ENCODE data around the gene EIF4G3.

EIF4G3 gene

DNA sequence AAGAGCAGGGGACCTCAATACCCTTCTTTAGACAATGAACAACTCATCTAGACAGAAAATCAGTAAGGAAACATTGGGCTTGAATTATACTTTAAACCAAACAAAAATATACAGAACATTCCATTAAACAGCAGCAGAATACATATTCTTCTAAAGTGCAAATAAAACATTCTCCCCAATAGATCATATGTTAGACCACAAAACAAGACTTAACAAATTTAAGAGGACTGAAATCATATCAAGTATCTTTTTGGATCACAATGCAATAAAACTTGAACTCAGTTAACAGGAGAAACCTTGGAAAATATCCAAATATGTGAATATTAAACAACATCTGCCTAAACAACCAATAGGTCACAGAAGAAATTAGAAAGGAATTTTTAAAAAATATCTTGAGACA is 341.9 kb downstream of the EIF4G3 start:
- Histone ChIP-seq H3K9ac (ENCODE audit: low read length) (no peak overlapping the region), H3K4me3 (ENCODE audit: low read depth, low read length, poor library complexity, severe bottlenecking) (no peak overlapping the region), H4K20me1 (ENCODE audit: insufficient read depth, low read length) (no peaks in the 10 kb centered on the region), H3K9me2 (ENCODE audit: low read depth, low read length) (no peaks in the 10 kb centered on the region), H3F3A (ENCODE audit: insufficient read depth, low read length) (no peaks in the 10 kb centered on the region), H3K4me2 (ENCODE audit: low read length) (no peak overlapping the region), H3K27ac (ENCODE audit: low read depth, low read length, poor library complexity, severe bottlenecking) (no peak overlapping the region), H3K9me3 (ENCODE audit: low read length) (0 out of 2 replicates have a peak, but pooled peaks cover 4% of the 10 kb centered on the region), H3K79me2 (ENCODE audit: insufficient read depth, low read length) (no peaks in the 10 kb centered on the region), H2AFZ (ENCODE audit: low read length) (no peak overlapping the region), H3K27me3 (ENCODE audit: insufficient read depth, low read length) (no peaks in the 10 kb centered on the region), H3K36me3 (ENCODE audit: insufficient read depth, low read length) (peaks cover 20% of the 10 kb centered on the region), H3K4me1 (ENCODE audit: insufficient read depth, low read length, severe bottlenecking) (no peaks in the 10 kb centered on the region)
- TF ChIP-seq, protein P1, sequence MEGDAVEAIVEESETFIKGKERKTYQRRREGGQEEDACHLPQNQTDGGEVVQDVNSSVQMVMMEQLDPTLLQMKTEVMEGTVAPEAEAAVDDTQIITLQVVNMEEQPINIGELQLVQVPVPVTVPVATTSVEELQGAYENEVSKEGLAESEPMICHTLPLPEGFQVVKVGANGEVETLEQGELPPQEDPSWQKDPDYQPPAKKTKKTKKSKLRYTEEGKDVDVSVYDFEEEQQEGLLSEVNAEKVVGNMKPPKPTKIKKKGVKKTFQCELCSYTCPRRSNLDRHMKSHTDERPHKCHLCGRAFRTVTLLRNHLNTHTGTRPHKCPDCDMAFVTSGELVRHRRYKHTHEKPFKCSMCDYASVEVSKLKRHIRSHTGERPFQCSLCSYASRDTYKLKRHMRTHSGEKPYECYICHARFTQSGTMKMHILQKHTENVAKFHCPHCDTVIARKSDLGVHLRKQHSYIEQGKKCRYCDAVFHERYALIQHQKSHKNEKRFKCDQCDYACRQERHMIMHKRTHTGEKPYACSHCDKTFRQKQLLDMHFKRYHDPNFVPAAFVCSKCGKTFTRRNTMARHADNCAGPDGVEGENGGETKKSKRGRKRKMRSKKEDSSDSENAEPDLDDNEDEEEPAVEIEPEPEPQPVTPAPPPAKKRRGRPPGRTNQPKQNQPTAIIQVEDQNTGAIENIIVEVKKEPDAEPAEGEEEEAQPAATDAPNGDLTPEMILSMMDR (IDR thresholded peaks at IDR 0.05; ENCODE audit: low read length) = no peak
- TF ChIP-seq EZH2 (IDR thresholded peaks at IDR 0.05; ENCODE audit: borderline replicate concordance, low read length) = no peak

DNA sequence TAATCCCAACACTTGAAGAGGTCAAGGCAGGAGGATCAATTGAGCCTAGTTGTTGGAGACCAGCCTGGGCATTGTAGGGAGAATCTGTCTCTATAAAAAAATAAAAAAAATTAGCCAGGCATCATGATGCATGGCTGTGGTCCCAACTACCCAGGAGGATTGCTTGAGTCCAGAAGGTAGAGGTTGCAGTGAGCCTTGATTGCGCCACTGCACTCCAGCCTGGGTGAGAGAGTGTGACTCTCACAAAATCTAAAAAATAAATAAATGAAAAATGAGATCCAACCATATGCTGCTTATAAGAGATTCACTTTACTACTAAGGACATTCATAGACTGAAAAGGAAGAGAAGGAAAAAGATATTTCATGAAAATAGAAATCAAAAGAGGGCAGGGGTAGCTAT is 342.5 kb downstream of the EIF4G3 start:
- H3K9me2 ChIP-seq (ENCODE audit: low read depth, low read length) = no peaks in the 10 kb centered on the region
- H3K36me3 ChIP-seq (ENCODE audit: insufficient read depth, low read length) = peaks cover 24% of the 10 kb centered on the region
- no peaks in the 10 kb centered on the region for H3K4me1 ChIP-seq (ENCODE audit: insufficient read depth, low read length, severe bottlenecking)
- H3K9ac ChIP-seq (ENCODE audit: low read length) = no peak overlapping the region
- no peak overlapping the region for H3K4me3 ChIP-seq (ENCODE audit: low read depth, low read length, poor library complexity, severe bottlenecking)
- H3K4me2 ChIP-seq (ENCODE audit: low read length) = no peak overlapping the region
- H2AFZ ChIP-seq (ENCODE audit: low read length) = no peak overlapping the region
- no peaks in the 10 kb centered on the region for H4K20me1 ChIP-seq (ENCODE audit: insufficient read depth, low read length)
- no peaks in the 10 kb centered on the region for H3F3A ChIP-seq (ENCODE audit: insufficient read depth, low read length)
- no peaks in the 10 kb centered on the region for H3K79me2 ChIP-seq (ENCODE audit: insufficient read depth, low read length)
- no peak for TF ChIP-seq EZH2 (IDR thresholded peaks at IDR 0.05; ENCODE audit: borderline replicate concordance, low read length)
- TF ChIP-seq, protein P1 (IDR thresholded peaks at IDR 0.05; ENCODE audit: low read length) = no peak
- 0 out of 2 replicates have a peak, but pooled peaks cover 4% of the 10 kb centered on the region for H3K9me3 ChIP-seq (ENCODE audit: low read length)
- no peak overlapping the region for H3K27ac ChIP-seq (ENCODE audit: low read depth, low read length, poor library complexity, severe bottlenecking)
- no peaks in the 10 kb centered on the region for H3K27me3 ChIP-seq (ENCODE audit: insufficient read depth, low read length)

DNA sequence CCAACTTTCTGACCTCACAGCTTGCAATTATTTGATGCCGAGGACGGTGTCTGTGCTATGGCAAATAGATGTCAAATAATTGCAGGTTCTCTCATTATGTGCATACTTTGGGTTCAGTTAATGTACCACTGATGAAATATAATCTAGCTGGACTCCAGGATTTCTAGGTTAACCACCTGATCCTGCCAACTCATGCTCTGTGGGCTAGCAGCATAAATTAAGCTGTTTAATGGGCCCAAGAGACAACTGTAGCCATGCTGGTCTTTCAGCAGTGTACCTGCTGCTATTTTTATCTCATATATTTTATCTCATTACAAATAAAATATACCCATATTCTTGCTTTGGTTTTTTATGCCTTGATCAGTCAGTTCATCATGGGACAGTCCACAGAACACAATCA is 346.3 kb downstream of the EIF4G3 start:
- Histone ChIP-seq H3K36me3 (ENCODE audit: insufficient read depth, low read length) (peaks cover 43% of the 10 kb centered on the region), H3K9me2 (ENCODE audit: low read depth, low read length) (no peaks in the 10 kb centered on the region), H3K27ac (ENCODE audit: low read depth, low read length, poor library complexity, severe bottlenecking) (no peak overlapping the region), H3K4me3 (ENCODE audit: low read depth, low read length, poor library complexity, severe bottlenecking) (no peak overlapping the region), H3F3A (ENCODE audit: insufficient read depth, low read length) (no peaks in the 10 kb centered on the region), H3K4me1 (ENCODE audit: insufficient read depth, low read length, severe bottlenecking) (no peaks in the 10 kb centered on the region), H3K4me2 (ENCODE audit: low read length) (no peak overlapping the region), H4K20me1 (ENCODE audit: insufficient read depth, low read length) (no peaks in the 10 kb centered on the region), H3K79me2 (ENCODE audit: insufficient read depth, low read length) (no peaks in the 10 kb centered on the region), H2AFZ (ENCODE audit: low read length) (no peak overlapping the region), H3K9me3 (ENCODE audit: low read length) (peaks cover 7% of the 10 kb centered on the region; the same call in 1 of the 2 replicates), H3K9ac (ENCODE audit: low read length) (no peak overlapping the region), H3K27me3 (ENCODE audit: insufficient read depth, low read length) (no peaks in the 10 kb centered on the region)
- TF ChIP-seq, protein P1 (IDR thresholded peaks at IDR 0.05; ENCODE audit: low read length) = no peak
- TF ChIP-seq EZH2 (IDR thresholded peaks at IDR 0.05; ENCODE audit: borderline replicate concordance, low read length) = no peak

Measured in OCI-LY1 (cell line).